Activated CD8-positive, alpha-beta memory T cell treated with anti-CD3 and anti-CD28 coated beads, Interleukin-2, amount 50 U/mL, for 4 hours (primary cell): ENCODE results near the gene ITGB2.

ENCODE experiments used
- DNase-seq: peaks from one replicate; pipeline ENCODE4 v3.0.0-alpha.2; 2020

Gene ITGB2

DNA sequence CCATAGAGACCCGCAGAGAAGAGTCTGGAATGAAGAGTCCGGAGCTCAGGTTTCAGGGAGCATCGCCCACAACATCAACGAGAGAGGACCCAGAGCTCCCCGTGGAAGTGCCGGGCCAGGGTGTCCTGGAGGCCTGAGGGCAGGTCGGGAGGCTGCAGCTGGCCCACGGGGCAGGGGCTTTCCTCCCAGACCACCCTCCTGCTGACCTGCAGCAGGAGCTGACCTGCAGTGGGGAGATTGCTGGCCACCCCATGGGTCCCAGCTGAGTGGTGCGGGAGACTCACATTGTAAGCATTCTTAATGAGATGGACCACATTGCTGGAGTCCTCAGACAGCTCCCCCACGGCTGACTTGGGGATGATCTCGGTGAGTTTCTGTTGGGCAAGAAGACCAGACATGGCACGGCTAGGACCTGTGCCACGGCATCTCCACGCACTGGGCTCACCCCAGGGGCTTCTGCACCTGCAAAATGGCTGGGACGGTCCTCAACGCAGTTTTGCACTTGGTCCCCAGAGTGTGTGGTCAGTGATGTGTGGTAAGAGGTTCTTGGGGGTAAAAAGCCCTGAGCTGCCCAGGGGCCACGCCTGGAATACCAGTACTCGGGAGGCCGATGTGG is 25.9 kb downstream of the ITGB2 start:
- no peak for DNase-seq

- DNase-seq = no peak
Observed at GRCh38 chr21:44893948-44894656, 26.6 kb downstream of the ITGB2 start.

- no peak for DNase-seq
Observed at GRCh38 chr21:44893278-44893556, 27.5 kb downstream of the ITGB2 start.

- DNase-seq = peak; percentile 83
Observed at GRCh38 chr21:44892536-44893277, 28.0 kb downstream of the ITGB2 start.

- no peak for DNase-seq
Observed at GRCh38 chr21:44892095-44892494, 28.6 kb downstream of the ITGB2 start.

- no peak for DNase-seq
Observed at GRCh38 chr21:44891631-44892031, 29.1 kb downstream of the ITGB2 start.

DNA sequence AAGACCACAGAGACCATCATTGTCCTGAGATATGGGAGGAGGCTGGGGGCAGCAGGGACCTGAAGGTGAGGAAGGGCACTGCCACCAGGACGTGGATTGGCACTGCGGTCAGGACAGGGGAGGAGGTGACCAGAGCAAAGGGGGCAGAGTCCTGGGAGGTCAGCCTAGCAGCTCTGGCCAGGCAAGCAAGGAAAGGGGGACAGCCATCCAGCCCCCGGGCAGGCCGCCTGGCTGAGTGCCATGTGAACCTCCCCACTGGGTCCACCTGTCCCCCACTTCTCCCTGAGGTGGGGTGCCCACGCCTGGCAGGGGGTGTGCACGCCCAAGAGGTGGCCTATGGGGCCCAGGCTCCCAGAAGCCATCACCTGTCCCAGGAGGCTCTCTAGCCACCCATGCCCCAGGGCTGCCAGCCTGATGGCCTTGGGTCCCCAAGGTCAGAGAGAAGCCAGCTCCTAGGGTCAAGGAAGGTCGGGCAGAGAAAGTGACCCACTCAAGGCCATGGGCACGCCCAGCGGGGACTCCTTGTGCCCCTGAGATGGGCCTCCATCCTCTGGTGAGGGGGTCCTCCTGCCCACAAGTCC is 29.6 kb downstream of the ITGB2 start:
- no peak for DNase-seq

- no peak for DNase-seq
Observed at GRCh38 chr21:44890338-44890931, 30.3 kb downstream of the ITGB2 start.

DNA sequence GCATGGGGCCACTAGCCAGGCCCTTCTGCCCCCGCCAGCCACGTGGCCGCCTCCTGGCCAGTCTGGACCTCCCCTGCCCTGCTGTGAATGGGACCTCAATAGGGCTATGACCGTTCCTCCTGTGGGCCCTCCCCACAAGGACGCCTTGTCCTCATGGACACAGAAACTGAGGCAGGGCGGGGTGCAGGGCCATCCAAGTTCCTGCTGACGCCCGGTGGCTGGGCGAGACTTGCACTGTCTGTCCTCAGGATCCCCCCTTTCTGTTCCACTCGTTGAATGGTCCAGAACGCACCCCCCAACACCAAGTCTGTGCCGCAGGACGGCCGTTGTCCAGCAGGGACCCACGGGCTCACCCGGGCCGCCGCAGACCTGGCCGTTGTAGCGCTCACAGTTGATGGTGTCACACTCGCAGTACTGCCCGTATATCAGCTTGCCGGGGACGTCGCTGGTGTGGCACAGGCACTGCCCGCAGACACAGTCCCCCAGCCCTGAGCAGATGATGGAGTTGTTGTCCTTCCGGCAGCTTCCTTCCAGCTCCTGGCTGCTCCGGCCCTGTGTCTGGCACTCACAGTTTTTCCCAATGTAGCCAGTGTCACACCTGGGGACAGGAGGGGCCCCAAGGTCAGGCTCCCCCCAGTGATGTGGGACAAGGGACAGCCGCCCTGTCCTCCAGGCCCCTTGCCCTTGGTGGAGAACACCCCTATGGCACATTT is 30.9 kb downstream of the ITGB2 start:
- DNase-seq = no peak

DNA sequence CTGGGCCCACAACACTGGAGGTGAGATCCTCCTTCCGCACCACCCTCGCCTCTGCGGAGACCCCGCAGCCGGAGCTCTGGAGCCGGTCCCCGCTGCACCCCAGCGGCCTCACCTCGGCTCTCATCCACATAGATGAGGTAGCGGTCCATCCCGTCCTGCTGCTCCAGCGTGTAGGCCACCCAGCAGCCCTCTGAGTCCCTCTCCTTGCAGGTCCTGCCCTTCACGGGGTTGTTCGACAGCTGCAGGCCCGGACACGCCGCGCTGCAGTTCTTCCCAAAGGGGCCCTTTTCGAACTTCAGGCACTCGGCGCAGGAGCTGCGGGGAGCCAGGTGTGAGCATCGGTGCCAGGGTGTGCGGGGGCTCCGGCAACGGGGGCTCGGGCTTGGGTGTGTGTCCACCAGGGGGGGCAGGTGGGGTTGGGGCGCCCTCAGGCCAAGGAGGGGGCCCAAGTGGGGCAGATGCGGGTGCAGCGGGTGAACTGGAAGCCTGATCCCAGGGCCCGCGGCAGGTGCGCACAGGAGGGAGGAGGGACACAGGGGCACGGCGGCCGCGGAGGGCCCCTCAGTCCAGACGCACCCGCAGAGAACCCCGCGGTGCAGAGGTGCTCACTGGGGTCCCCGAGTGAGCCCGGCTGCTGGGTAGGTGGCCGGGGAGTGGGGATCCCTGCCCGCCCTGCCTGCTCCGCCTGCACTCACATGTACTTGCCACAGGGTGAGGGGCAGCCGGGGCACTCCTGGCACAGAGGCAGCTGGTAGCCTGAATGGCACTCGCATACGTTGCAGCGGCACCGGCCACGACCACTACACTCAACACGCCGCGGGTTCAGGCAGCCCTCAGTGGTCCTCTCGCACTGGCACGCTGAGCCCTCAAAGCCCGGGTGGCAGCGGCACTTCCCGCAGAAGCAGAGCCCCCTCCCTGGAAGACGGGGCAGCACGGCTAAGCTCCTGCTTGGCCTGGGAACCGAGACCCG is 31.8 kb downstream of the ITGB2 start:
- no peak for DNase-seq

- DNase-seq = no peak
Observed at GRCh38 chr21:44887807-44888580, 32.7 kb downstream of the ITGB2 start.

GRCh38 chr21:44887126-44887806 is 33.4 kb downstream of the ITGB2 start:
- DNase-seq = no peak

GRCh38 chr21:44886113-44887075 is 34.3 kb downstream of the ITGB2 start:
- no peak for DNase-seq

- no peak for DNase-seq
Observed at GRCh38 chr21:44885615-44886014, 35.1 kb downstream of the ITGB2 start.

GRCh38 chr21:44884097-44884496 is 36.6 kb downstream of the ITGB2 start:
- no peak for DNase-seq

DNA sequence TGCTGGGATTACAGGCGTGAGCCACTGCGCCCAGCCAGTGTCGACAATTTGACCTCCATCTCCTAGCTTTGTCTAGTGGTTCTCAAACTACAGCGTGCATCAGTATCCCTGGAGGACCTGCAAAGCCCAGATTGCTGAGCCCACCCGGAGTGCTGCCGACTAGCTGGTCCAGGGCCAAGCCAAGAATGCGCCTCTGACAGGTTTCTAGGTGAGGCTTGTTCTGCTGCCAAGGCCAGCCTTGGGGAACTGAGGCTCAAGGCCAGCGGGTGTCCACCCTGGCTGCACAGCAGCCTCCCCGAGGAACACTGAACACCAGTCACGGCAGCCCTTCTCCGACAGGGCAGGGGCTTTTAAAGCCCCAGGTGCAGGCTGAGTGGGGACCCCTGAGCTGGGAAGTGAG is 37.4 kb downstream of the ITGB2 start:
- DNase-seq = no peak

GRCh38 chr21:44881198-44881872 is 39.4 kb downstream of the ITGB2 start:
- DNase-seq = no peak
